Neural crest cell (in vitro differentiated cells): ENCODE results near the gene ERVW-1. TPM values are rescaled to one million over a fixed set of nuclear protein-coding genes. Genes with fewer than 3 reads are reported as not detected.
"Not testable (repeated sequence)": the region's sequence is repeated elsewhere in the genome, so short reads cannot be mapped to it uniquely, and the experiment has no call there.

Experiments
- DNase-seq: peaks from one replicate; pipeline ENCODE4 v3.0.0; 2021; ENCODE audit warnings: low read depth, mixed read lengths, low spot score
- H3K27ac Mint-ChIP-seq: one replicate; pipeline ENCODE4 v1.8.0; 2021; ENCODE audit warnings: mild to moderate bottlenecking, mixed read lengths; ENCODE audit not compliant: unreplicated experiment
- H3K27me3 Mint-ChIP-seq: 2 replicates; pipeline ENCODE4 v1.8.0; 2021; ENCODE audit warnings: low read depth, mild to moderate bottlenecking, mixed read lengths
- H3K36me3 Mint-ChIP-seq: 2 replicates; pipeline ENCODE4 v1.8.0; 2021; ENCODE audit warnings: low read depth, mild to moderate bottlenecking, mixed read lengths
- H3K4me1 Mint-ChIP-seq: 2 replicates; pipeline ENCODE4 v1.8.0; 2021; ENCODE audit warnings: mixed read lengths
- H3K4me3 Mint-ChIP-seq: one replicate; pipeline ENCODE4 v1.8.0; 2021; ENCODE audit warnings: mild to moderate bottlenecking, mixed read lengths
- H3K9me3 Mint-ChIP-seq: 2 replicates; pipeline ENCODE4 v1.8.0; 2021; ENCODE audit warnings: mixed read lengths
- total RNA-seq: library from RNA; stranded (reverse); gene quantifications from 2 replicates; pipeline ENCODE4 v1.2.1, GENCODE V29; 2021
- TF ChIP-seq, protein P1 (sequence below): fragments of 200-600 bp; sonication (generic); conservative IDR thresholded peaks from 2 replicates; pipeline ENCODE4 v1.5.0; 2021; ENCODE audit warnings: antibody characterized with exemption, mild to moderate bottlenecking

Gene ERVW-1
- total RNA-seq, 1 donor from 2014 or later = not detected

DNA sequence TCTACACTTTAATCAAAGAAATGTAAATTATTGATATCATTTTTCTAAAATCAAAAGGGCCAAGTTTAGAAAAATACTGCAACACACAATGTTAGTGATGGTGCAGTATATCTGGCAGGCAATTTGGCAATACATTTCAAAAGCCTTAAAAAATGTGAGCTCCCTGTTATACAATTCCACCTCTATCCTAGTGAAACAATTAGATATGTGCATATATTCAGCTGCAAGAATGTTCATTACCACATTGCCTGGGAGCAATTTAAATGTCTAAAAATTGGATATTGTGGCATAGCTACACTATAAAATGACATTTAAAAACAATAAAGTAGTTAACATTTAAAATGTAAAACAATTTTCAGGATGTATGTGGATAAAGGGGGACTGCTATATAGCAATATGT lies 10.1 kb upstream of the ERVW-1 start:
- H3K4me3 Mint-ChIP-seq = no peak overlapping the region
- H3K4me1 Mint-ChIP-seq = no peaks in the 10 kb centered on the region
- peaks cover 11% of the 10 kb centered on the region for H3K36me3 Mint-ChIP-seq
- no peak for DNase-seq
- TF ChIP-seq, protein P1, sequence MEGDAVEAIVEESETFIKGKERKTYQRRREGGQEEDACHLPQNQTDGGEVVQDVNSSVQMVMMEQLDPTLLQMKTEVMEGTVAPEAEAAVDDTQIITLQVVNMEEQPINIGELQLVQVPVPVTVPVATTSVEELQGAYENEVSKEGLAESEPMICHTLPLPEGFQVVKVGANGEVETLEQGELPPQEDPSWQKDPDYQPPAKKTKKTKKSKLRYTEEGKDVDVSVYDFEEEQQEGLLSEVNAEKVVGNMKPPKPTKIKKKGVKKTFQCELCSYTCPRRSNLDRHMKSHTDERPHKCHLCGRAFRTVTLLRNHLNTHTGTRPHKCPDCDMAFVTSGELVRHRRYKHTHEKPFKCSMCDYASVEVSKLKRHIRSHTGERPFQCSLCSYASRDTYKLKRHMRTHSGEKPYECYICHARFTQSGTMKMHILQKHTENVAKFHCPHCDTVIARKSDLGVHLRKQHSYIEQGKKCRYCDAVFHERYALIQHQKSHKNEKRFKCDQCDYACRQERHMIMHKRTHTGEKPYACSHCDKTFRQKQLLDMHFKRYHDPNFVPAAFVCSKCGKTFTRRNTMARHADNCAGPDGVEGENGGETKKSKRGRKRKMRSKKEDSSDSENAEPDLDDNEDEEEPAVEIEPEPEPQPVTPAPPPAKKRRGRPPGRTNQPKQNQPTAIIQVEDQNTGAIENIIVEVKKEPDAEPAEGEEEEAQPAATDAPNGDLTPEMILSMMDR = no peak
- no peaks in the 10 kb centered on the region for H3K9me3 Mint-ChIP-seq
- H3K27ac Mint-ChIP-seq = no peak overlapping the region
- no peaks in the 10 kb centered on the region for H3K27me3 Mint-ChIP-seq

DNA sequence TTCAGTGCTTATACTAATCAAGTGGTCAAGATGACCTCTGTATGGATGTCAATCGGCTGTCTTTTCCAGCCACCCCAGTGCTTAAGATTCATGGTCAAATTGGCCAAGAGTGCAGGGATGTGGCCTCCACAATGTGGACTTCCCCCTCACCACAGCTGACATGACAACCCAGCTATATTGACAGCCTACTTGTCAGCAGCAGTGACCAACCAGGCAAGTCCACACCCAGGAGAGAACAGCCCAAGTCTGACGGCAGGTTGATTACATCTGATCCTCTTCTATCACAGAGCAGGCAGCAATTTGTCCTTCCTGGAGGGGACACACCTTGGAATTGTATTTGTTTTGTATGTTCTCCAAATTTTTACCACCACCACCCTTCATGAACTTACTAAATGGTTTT lies 8.2 kb upstream of the ERVW-1 start:
- TF ChIP-seq, protein P1 = no peak
- Mint-ChIP-seq H3K9me3 (no peaks in the 10 kb centered on the region), H3K36me3 (peaks cover 11% of the 10 kb centered on the region), H3K4me1 (no peaks in the 10 kb centered on the region), H3K4me3 (no peak overlapping the region), H3K27ac (no peak overlapping the region), H3K27me3 (no peaks in the 10 kb centered on the region)
- no peak for DNase-seq

DNA sequence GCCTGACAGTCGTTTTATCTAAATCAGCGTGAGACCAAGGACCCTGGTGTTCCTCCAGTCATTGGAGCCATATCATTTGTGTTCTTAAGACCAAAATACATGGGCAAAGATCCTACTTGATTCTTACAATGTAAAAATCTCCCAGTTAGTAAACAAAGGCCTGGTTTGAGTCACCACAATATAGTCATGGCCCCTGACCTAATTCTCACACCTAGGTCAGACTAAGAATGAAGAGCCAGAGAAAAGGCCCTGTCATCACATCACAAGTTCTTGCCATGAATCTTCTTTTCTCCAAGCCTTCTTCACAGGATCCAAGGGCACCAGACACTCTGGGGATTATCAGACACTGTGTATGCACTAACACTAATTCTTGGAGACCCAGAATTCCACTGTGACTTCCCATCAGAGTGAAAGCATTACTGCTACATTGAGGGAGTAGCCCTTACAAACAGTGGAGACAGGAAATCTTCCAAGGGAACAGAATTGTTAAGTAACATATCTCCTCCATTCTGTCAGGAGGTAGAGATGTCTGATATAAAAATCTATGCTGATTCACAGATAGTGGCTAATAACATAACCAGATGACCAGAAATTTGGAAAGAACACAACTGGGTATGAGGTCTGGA lies 7.6 kb upstream of the ERVW-1 start:
- Mint-ChIP-seq H3K4me1 (no peaks in the 10 kb centered on the region), H3K27me3 (no peaks in the 10 kb centered on the region), H3K27ac (no peak overlapping the region), H3K36me3 (peaks cover 11% of the 10 kb centered on the region), H3K4me3 (no peak overlapping the region), H3K9me3 (no peaks in the 10 kb centered on the region)
- DNase-seq = no peak
- TF ChIP-seq, protein P1 = no peak

DNA sequence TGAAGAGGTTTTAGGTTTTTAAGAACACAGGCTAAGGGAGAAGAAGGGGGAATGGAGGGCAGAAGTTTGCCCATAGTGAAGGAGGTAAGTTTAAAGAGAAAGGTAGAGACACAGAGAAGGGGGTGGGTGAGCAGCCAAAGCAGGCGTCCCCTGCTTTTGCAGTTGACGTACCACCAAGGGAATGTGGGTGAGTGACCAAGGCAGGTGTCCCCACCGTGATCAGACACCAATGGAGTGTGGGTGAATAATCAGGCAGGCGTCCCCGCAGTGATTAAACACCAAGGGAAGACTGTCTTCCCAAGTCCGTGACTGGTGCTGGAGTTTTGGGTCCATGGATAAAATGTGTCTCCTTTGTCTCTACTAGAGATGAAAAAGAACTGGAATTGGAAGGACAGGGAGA lies 6.5 kb upstream of the ERVW-1 start:
- DNase-seq, H3K27ac Mint-ChIP-seq, H3K27me3 Mint-ChIP-seq, H3K4me3 Mint-ChIP-seq, H3K9me3 Mint-ChIP-seq, H3K4me1 Mint-ChIP-seq, H3K36me3 Mint-ChIP-seq: not testable (repeated sequence)

DNA sequence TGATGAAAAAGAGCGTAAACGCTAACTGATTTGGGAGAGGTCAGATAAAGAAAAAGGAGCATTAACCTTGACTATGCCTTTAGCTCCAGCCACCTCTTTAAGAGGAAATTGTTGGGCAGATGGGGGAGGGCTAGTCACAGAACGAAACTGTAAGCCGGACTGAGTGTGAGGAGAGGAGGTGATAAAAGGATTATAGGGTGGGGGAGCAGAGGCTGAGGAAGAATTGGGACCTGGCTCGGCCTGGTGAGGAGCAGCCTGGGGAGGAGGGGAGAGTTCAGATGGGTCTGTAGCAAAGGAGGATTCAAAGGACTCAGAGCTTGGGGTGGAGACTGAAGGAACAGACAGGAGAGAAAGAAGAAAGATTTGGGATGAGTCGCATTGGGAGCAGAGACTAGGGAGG lies 5.9 kb upstream of the ERVW-1 start:
- not testable (repeated sequence) for H3K27me3 Mint-ChIP-seq, DNase-seq, H3K4me3 Mint-ChIP-seq, H3K9me3 Mint-ChIP-seq, H3K4me1 Mint-ChIP-seq, H3K36me3 Mint-ChIP-seq, H3K27ac Mint-ChIP-seq

DNA sequence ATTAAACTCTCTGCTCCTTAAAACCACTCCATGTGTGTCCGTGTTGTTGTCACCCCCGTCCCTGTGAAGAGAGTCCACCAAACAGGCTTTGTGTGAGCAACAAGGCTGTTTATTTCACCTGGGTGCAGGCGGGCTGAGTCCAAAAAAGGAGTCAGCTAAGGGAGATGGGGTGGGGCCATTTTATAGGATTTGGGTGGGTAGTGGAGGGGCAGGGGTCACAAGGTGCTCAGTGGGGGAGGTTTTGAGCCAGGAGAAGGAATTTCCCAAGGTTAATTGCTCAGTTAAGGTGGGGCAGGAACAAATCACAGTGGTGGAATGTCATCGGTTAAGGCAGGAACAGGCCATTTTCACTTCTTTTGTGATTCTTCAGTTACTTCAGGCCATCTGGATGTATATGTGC lies 1.4 kb upstream of the ERVW-1 start:
- not testable (repeated sequence) for H3K4me3 Mint-ChIP-seq, H3K9me3 Mint-ChIP-seq, H3K27me3 Mint-ChIP-seq, H3K4me1 Mint-ChIP-seq, H3K36me3 Mint-ChIP-seq, H3K27ac Mint-ChIP-seq, DNase-seq

DNA sequence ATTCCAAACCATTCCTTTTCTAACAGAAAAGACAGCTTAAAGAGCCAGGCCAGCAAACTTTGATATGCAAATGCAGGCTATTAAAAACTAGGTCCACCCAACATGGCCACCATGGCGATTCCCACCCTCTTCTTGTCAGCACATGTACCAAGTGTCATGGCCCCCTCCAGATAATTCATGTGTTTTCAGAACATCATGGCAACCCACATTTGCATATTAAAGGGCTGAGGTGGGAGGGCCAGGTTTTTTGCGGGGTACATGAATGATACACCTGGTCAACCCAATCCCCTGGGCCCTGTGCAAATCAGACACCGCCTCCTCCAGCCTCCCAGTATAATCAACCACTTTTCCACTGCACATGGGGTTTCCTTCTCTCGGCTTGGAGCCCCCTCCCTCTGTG lies 965 bp upstream of the ERVW-1 start:
- no peaks in the 10 kb centered on the region for H3K9me3 Mint-ChIP-seq
- H3K27me3 Mint-ChIP-seq = no peaks in the 10 kb centered on the region
- DNase-seq = no peak
- H3K4me1 Mint-ChIP-seq = no peaks in the 10 kb centered on the region
- TF ChIP-seq, protein P1 = no peak
- peaks cover 4% of the 10 kb centered on the region for H3K36me3 Mint-ChIP-seq
- H3K27ac Mint-ChIP-seq = no peak overlapping the region
- no peak overlapping the region for H3K4me3 Mint-ChIP-seq
